Activated T-cell treated with anti-CD3 and anti-CD28 coated beads, Interleukin-2, amount 50 U/mL, for 72 hours (primary cell): ENCODE data around the gene SLC35F6. TPM values are rescaled to one million over a fixed set of nuclear protein-coding genes. Genes with fewer than 3 reads are reported as not detected.
"Not testable (repeated sequence)": the region's sequence is repeated elsewhere in the genome, so short reads cannot be mapped to it uniquely, and the experiment has no call there.

Source experiments
- ATAC-seq, 2 donors: fragments of 150-1000 bp; cut with Tn5 transposase; replicated peaks in 1 of 2; 2 replicates each; pipeline ENCODE4 v1.10.0; 2021; ENCODE audit warnings: moderate library complexity in 2 of 2, mild to moderate bottlenecking in 1 of 2
- DNase-seq, 2 donors: peaks; one replicate each; pipeline ENCODE4 v3.0.0; 2021 to 2022; ENCODE audit warnings: mixed read lengths in 1 of 2
- H3K27ac Mint-ChIP-seq: one replicate; pipeline ENCODE4 v1.8.0; 2022; ENCODE audit warnings: mild to moderate bottlenecking, moderate library complexity, mixed read lengths
- H3K27me3 Mint-ChIP-seq: one replicate; pipeline ENCODE4 v1.8.0; 2022; ENCODE audit warnings: low read depth, mixed read lengths
- H3K36me3 Mint-ChIP-seq, 2 donors: one replicate each; pipeline ENCODE4 v1.8.0; 2022; ENCODE audit warnings: mixed read lengths in 2 of 2, mild to moderate bottlenecking in 1 of 2; ENCODE audit not compliant: insufficient read depth in 2 of 2
- H3K4me1 Mint-ChIP-seq: one replicate; pipeline ENCODE4 v1.8.0; 2022; ENCODE audit warnings: low read depth, mixed read lengths
- H3K4me3 Mint-ChIP-seq, 2 donors: one replicate each; pipeline ENCODE4 v1.8.0; 2022; ENCODE audit warnings: mild to moderate bottlenecking in 2 of 2, mixed read lengths in 2 of 2, moderate library complexity in 2 of 2
- H3K9me3 Mint-ChIP-seq, 2 donors: one replicate each; pipeline ENCODE4 v1.8.0; 2022; ENCODE audit warnings: mixed read lengths in 2 of 2
- total RNA-seq, 2 donors: library from RNA; stranded (reverse); gene quantifications; one replicate each; pipeline ENCODE4 v1.2.3, GENCODE V29; 2022

The SLC35F6 gene
- total RNA-seq, 2 donors from 2014 or later = 6.1 to 7.2 TPM

- Mint-ChIP-seq H3K4me3 (peak overlapping the region; percentile 83 to 97), H3K27me3 (peaks cover 6% of the 10 kb centered on the region), H3K4me1 (peaks cover 27% of the 10 kb centered on the region), H3K36me3 (peaks cover 16 to 37% of the 10 kb centered on the region in 2 donors), H3K27ac (peak overlapping the region; percentile 84), H3K9me3 (peaks cover 3 to 5% of the 10 kb centered on the region in 2 donors)
- ATAC-seq = peak; percentile 17 to 40
- peak; percentile 36 to 51 for DNase-seq
These were observed 22.3 kb downstream of the SLC35F6 start for GRCh38 chr2:26786207-26787028.

GRCh38 chr2:26792720-26793119 is 28.6 kb downstream of the SLC35F6 start:
- DNase-seq (no peak), ATAC-seq (no peak)
- no peak overlapping the region for H3K27ac Mint-ChIP-seq
- H3K27me3 Mint-ChIP-seq = peaks cover 6% of the 10 kb centered on the region
- peaks cover 15% of the 10 kb centered on the region for H3K4me1 Mint-ChIP-seq
- peaks cover 3 to 5% of the 10 kb centered on the region in 2 donors for H3K9me3 Mint-ChIP-seq
- peaks cover 24 to 67% of the 10 kb centered on the region in 2 donors for H3K36me3 Mint-ChIP-seq
- H3K4me3 Mint-ChIP-seq = no peak overlapping the region

- H3K27me3 Mint-ChIP-seq = peaks cover 1% of the 10 kb centered on the region
- no peak for DNase-seq
- H3K36me3 Mint-ChIP-seq = peaks cover 22 to 61% of the 10 kb centered on the region in 2 donors
- ATAC-seq = no peak
- peaks cover 3 to 5% of the 10 kb centered on the region in 2 donors for H3K9me3 Mint-ChIP-seq
- H3K4me3 Mint-ChIP-seq = no peak overlapping the region
- H3K4me1 Mint-ChIP-seq = peaks cover 14% of the 10 kb centered on the region
- no peak overlapping the region for H3K27ac Mint-ChIP-seq
These were observed 29.4 kb downstream of the SLC35F6 start for GRCh38 chr2:26793518-26793917.

GRCh38 chr2:26795135-26795534 is 31.1 kb downstream of the SLC35F6 start:
- H3K27ac Mint-ChIP-seq, H3K9me3 Mint-ChIP-seq, ATAC-seq, H3K27me3 Mint-ChIP-seq, H3K4me1 Mint-ChIP-seq, DNase-seq, H3K4me3 Mint-ChIP-seq: not testable (repeated sequence)
- H3K36me3 Mint-ChIP-seq = peaks cover 13 to 50% of the 10 kb centered on the region in 2 donors

GRCh38 chr2:26801328-26801727 is 37.2 kb downstream of the SLC35F6 start:
- no peak for DNase-seq
- Mint-ChIP-seq H3K9me3 (no peaks in the 10 kb centered on the region), H3K27me3 (no peaks in the 10 kb centered on the region), H3K27ac (no peak overlapping the region), H3K36me3 (peaks cover 3 to 20% of the 10 kb centered on the region in 2 donors), H3K4me3 (no peak overlapping the region), H3K4me1 (peaks cover 6% of the 10 kb centered on the region)
- no peak for ATAC-seq

- no peak for ATAC-seq
- H3K4me1 Mint-ChIP-seq = peaks cover 6% of the 10 kb centered on the region
- no peak for DNase-seq
- H3K9me3 Mint-ChIP-seq = no peaks in the 10 kb centered on the region
- no peak overlapping the region for H3K4me3 Mint-ChIP-seq
- H3K36me3 Mint-ChIP-seq = peaks cover 3 to 17% of the 10 kb centered on the region in 2 donors
- H3K27ac Mint-ChIP-seq = no peak overlapping the region
- no peaks in the 10 kb centered on the region for H3K27me3 Mint-ChIP-seq
These were observed 37.7 kb downstream of the SLC35F6 start for GRCh38 chr2:26801796-26802195.

- DNase-seq = no peak
- Mint-ChIP-seq H3K9me3 (no peaks in the 10 kb centered on the region), H3K27ac (no peak overlapping the region), H3K36me3 (peaks cover 0 to 5% of the 10 kb centered on the region in 2 donors), H3K4me1 (peaks cover 16% of the 10 kb centered on the region), H3K4me3 (no peak overlapping the region), H3K27me3 (no peaks in the 10 kb centered on the region)
- peak; percentile 27 to 60 for ATAC-seq
These were observed 41.2 kb downstream of the SLC35F6 start for GRCh38 chr2:26805241-26805676.

- H3K27me3 Mint-ChIP-seq = no peaks in the 10 kb centered on the region
- ATAC-seq (no peak), DNase-seq (no peak)
- H3K27ac Mint-ChIP-seq = no peak overlapping the region
- H3K9me3 Mint-ChIP-seq = no peaks in the 10 kb centered on the region
- H3K36me3 Mint-ChIP-seq = no peaks in the 10 kb centered on the region
- H3K4me1 Mint-ChIP-seq = peaks cover 19% of the 10 kb centered on the region
- no peak overlapping the region for H3K4me3 Mint-ChIP-seq
These were observed 43.8 kb downstream of the SLC35F6 start for GRCh38 chr2:26807788-26808460.

GRCh38 chr2:26809211-26809610 is 45.1 kb downstream of the SLC35F6 start:
- Mint-ChIP-seq H3K27me3 (no peaks in the 10 kb centered on the region), H3K36me3 (no peaks in the 10 kb centered on the region), H3K4me1 (peaks cover 19% of the 10 kb centered on the region), H3K9me3 (no peaks in the 10 kb centered on the region), H3K27ac (no peak overlapping the region), H3K4me3 (no peak overlapping the region)
- no peak for DNase-seq
- peak; percentile 34 to 52 for ATAC-seq

- H3K36me3 Mint-ChIP-seq = no peaks in the 10 kb centered on the region
- H3K9me3 Mint-ChIP-seq = no peaks in the 10 kb centered on the region
- no peak overlapping the region for H3K27ac Mint-ChIP-seq
- H3K27me3 Mint-ChIP-seq = peaks cover 1% of the 10 kb centered on the region
- H3K4me3 Mint-ChIP-seq = no peak overlapping the region
- no peak for ATAC-seq
- peaks cover 19% of the 10 kb centered on the region for H3K4me1 Mint-ChIP-seq
- no peak for DNase-seq
These were observed 45.9 kb downstream of the SLC35F6 start for GRCh38 chr2:26809876-26810577.

GRCh38 chr2:26811261-26811660 is 47.2 kb downstream of the SLC35F6 start:
- Mint-ChIP-seq H3K27ac (no peak overlapping the region), H3K4me3 (no peak overlapping the region), H3K9me3 (no peaks in the 10 kb centered on the region), H3K4me1 (peaks cover 13% of the 10 kb centered on the region), H3K36me3 (no peaks in the 10 kb centered on the region), H3K27me3 (peaks cover 8% of the 10 kb centered on the region)
- DNase-seq (no peak), ATAC-seq (no peak)

- ATAC-seq (no peak), DNase-seq (no peak)
- H3K27me3 Mint-ChIP-seq = peaks cover 12% of the 10 kb centered on the region
- H3K9me3 Mint-ChIP-seq = no peaks in the 10 kb centered on the region
- no peak overlapping the region for H3K27ac Mint-ChIP-seq
- peaks cover 13% of the 10 kb centered on the region for H3K4me1 Mint-ChIP-seq
- no peaks in the 10 kb centered on the region for H3K36me3 Mint-ChIP-seq
- H3K4me3 Mint-ChIP-seq = no peak overlapping the region
These were observed 48.0 kb downstream of the SLC35F6 start for GRCh38 chr2:26811791-26812694.
